HG02970 (cell line): ENCODE measurements around the gene PCDHGB5.
"Not testable (repeated sequence)": the region's sequence is repeated elsewhere in the genome, so short reads cannot be mapped to it uniquely, and the experiment has no call there.

Experiments
- ATAC-seq: cut with Tn5 transposase; IDR thresholded peaks from one replicate; pipeline ENCODE4 v1.9.1; 2021; ENCODE audit warnings: mild to moderate bottlenecking, moderate library complexity, moderate number of reproducible peaks; ENCODE audit not compliant: unreplicated experiment, low FRiP score

Gene PCDHGB5

DNA sequence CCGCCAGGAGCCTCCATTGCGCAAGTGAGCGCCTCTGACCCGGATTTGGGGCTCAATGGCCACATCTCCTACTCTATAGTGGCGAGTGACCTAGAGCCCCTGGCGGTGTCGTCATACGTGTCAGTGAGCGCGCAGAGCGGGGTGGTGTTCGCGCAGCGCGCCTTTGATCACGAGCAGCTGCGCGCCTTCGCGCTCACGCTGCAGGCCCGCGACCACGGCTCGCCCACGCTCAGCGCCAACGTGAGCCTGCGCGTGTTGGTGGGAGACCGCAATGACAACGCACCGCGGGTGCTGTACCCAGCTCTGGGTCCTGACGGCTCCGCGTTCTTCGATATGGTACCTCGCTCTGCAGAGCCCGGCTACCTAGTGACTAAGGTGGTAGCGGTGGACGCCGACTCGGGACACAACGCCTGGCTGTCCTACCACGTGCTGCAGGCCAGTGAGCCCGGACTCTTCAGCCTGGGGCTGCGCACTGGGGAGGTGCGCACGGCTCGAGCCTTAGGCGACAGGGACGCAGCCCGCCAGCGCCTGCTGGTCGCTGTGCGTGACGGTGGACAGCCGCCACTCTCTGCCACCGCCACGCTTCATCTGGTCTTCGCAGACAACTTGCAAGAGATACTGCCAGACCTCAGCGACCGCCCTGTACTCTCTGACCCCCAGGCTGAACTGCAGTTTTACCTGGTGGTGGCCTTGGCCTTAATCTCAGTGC, 12.0 kb downstream of the PCDHGB5 start:
- ATAC-seq = no peak

DNA sequence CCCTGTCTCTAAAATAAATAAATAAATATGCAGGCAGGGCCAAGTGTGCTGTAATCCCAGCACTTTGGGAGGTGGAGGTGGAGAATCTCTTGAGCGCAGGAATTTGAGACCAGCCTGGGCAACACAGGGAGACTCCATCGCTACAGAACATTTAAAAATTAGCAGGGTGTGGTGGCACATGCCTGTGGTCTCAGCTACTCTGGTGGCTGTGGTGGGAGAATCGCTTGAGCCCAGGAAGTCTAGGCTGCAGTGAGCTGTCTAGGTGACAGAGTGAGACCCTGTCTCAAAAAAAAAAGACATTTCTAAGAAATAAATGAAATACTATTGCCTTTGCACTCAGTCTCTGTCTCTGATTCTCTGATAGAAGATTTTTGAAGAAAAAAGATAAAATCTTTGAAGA, 13.8 kb downstream of the PCDHGB5 start:
- no peak for ATAC-seq

- no peak for ATAC-seq
Measured at GRCh38 chr5:141412854-141413539, 15.2 kb downstream of the PCDHGB5 start, which contains the start of gene PCDHGA10. PCDHGA10 (plus strand) TSS chr5:141412987; CDS start chr5:141413176, 189 bp downstream.

DNA sequence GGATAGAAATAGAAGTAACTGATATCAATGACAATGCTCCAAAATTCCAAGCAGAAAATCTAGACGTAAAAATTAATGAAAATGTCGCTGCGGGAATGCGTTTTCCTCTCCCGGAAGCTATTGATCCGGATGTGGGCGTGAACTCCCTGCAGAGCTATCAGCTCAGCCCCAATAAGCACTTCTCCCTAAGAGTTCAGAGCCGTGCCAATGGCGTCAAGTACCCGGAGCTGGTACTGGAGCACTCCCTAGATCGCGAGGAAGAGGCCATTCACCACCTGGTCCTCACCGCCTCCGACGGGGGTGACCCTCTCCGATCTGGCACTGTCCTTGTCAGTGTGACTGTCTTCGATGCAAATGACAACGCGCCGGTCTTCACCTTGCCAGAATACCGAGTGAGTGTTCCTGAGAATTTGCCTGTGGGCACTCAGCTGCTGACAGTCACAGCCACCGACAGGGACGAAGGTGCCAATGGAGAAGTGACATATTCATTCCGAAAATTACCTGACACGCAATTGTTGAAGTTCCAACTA, 15.9 kb downstream of the PCDHGB5 start:
- no peak for ATAC-seq

- not testable (repeated sequence) for ATAC-seq
Measured at GRCh38 chr5:141414548-141415274, 17.0 kb downstream of the PCDHGB5 start.

- ATAC-seq = not testable (repeated sequence)
Measured at GRCh38 chr5:141415275-141415618, 17.5 kb downstream of the PCDHGB5 start.

GRCh38 chr5:141417494-141418172, 19.9 kb downstream of the PCDHGB5 start, which contains the start of gene PCDHGB7:
PCDHGB7 (plus strand) TSS chr5:141417677; CDS start chr5:141417860, 183 bp downstream.
- ATAC-seq = peak; percentile 57

GRCh38 chr5:141419074-141419880, 21.5 kb downstream of the PCDHGB5 start:
- ATAC-seq = no peak

- ATAC-seq = no peak
Measured at GRCh38 chr5:141420855-141421488, 23.2 kb downstream of the PCDHGB5 start, which contains the start of gene PCDHGA11. PCDHGA11 (plus strand) TSS chr5:141421051; CDS start chr5:141421228, 177 bp downstream.

- ATAC-seq = no peak
Measured at GRCh38 chr5:141421489-141421855, 23.7 kb downstream of the PCDHGB5 start.

GRCh38 chr5:141422742-141423291, 25.1 kb downstream of the PCDHGB5 start:
- no peak for ATAC-seq

DNA sequence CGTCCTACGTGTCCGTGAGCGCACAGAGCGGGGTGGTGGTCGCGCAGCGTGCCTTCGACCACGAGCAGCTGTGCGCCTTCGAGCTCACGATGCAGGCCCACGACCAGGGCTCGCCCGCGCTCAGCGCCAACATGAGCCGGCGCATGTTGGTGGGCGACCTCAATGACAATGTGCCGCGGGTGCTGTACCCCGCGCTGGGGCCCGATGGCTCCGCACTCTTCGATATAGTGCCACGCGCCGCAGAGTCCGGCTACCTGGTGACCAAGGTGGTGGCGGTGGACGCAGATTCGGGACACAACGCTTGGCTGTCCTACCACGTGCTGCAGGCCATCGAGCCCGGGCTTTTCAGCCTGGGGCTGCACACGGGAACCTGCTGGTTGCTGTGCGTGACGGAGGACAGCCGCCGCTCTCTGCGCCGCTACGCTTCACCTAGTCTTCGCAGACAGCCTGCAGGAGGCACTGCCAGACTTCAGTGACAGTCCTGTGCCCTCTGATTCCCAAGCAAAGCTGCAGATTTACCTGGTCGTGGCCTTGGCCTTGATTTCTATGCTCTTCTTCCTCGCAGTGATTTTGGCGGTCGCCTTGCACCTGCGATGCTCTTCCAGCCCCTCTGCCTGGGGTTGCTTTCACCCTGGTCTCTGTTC, 30.2 kb downstream of the PCDHGB5 start:
- ATAC-seq = no peak

- ATAC-seq = no peak
Measured at GRCh38 chr5:141430332-141431113, 32.8 kb downstream of the PCDHGB5 start, which contains the start of gene PCDHGA12. PCDHGA12 (plus strand) TSS chr5:141430507; CDS start chr5:141430760, 253 bp downstream.

DNA sequence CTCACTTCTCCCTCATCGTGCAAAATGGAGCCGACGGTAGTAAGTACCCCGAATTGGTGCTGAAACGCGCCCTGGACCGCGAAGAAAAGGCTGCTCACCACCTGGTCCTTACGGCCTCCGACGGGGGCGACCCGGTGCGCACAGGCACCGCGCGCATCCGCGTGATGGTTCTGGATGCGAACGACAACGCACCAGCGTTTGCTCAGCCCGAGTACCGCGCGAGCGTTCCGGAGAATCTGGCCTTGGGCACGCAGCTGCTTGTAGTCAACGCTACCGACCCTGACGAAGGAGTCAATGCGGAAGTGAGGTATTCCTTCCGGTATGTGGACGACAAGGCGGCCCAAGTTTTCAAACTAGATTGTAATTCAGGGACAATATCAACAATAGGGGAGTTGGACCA, 33.5 kb downstream of the PCDHGB5 start:
- no peak for ATAC-seq

- ATAC-seq = not testable (repeated sequence)
Measured at GRCh38 chr5:141432308-141432707, 34.6 kb downstream of the PCDHGB5 start.

- not testable (repeated sequence) for ATAC-seq
Measured at GRCh38 chr5:141432726-141433125, 35.0 kb downstream of the PCDHGB5 start.

- ATAC-seq = no peak
Measured at GRCh38 chr5:141434006-141434405, 36.3 kb downstream of the PCDHGB5 start.
